Loucy (cell line): ENCODE results near the gene GATA6.

Source experiments
- H2AFZ ChIP-seq: fragments of 200-600 bp; sonication (generic); 2 replicates; pipeline ENCODE4 v1.6.0; 2016; ENCODE audit warnings: antibody characterized with exemption, mild to moderate bottlenecking, low read length, moderate library complexity
- H3F3A ChIP-seq: fragments of 200-600 bp; 2 replicates; pipeline ENCODE4 v1.6.0; 2016; ENCODE audit warnings: antibody characterized with exemption, low read depth, mild to moderate bottlenecking
- H3K27me3 ChIP-seq: fragments of 200-600 bp; sonication (generic); 2 replicates; pipeline ENCODE4 v1.6.1; 2014; ENCODE audit warnings: low read length, mild to moderate bottlenecking; ENCODE audit not compliant: insufficient read depth, poor library complexity, severe bottlenecking
- H3K36me3 ChIP-seq: fragments of 200-600 bp; sonication (generic); 2 replicates; pipeline ENCODE4 v1.6.1; 2016; ENCODE audit warnings: low read length; ENCODE audit not compliant: insufficient read depth
- H3K4me1 ChIP-seq: fragments of 200-600 bp; sonication (generic); 2 replicates; pipeline ENCODE4 v1.5.1; 2014; ENCODE audit warnings: low read length, mild to moderate bottlenecking; ENCODE audit not compliant: insufficient read depth, poor library complexity, severe bottlenecking
- H3K4me2 ChIP-seq: fragments of 200-600 bp; sonication (generic); 2 replicates; pipeline ENCODE4 v1.6.0; 2014; ENCODE audit warnings: antibody characterized with exemption, low read length, low read depth, mild to moderate bottlenecking; ENCODE audit not compliant: poor library complexity, severe bottlenecking
- H3K4me3 ChIP-seq: fragments of 200-600 bp; sonication (generic); 2 replicates; pipeline ENCODE4 v1.5.1; 2014; ENCODE audit warnings: low read length, mild to moderate bottlenecking, mixed read lengths; ENCODE audit not compliant: poor library complexity, severe bottlenecking
- H3K79me2 ChIP-seq: fragments of 200-600 bp; sonication (generic); 2 replicates; pipeline ENCODE4 v1.6.1; 2014; ENCODE audit warnings: low read length; ENCODE audit not compliant: insufficient read depth
- H3K9ac ChIP-seq: fragments of 200-600 bp; sonication (generic); 2 replicates; pipeline ENCODE4 v1.6.0; 2014; ENCODE audit warnings: mild to moderate bottlenecking, low read depth, low read length, moderate library complexity; ENCODE audit not compliant: poor library complexity, severe bottlenecking
- H3K9me2 ChIP-seq: fragments of 200-600 bp; sonication (generic); replicated peaks from 2 replicates; pipeline ENCODE4 v1.6.1; 2016; ENCODE audit warnings: low read depth, low read length, mixed read lengths
- H3K9me3 ChIP-seq: fragments of 200-600 bp; sonication (generic); 2 replicates; pipeline ENCODE4 v1.6.1; 2014; ENCODE audit warnings: mild to moderate bottlenecking, antibody characterized with exemption, low read length, low read depth; ENCODE audit not compliant: insufficient read depth
- H4K20me1 ChIP-seq: fragments of 200-600 bp; sonication (generic); 2 replicates; pipeline ENCODE4 v1.6.0; 2014; ENCODE audit warnings: antibody characterized with exemption, low read length, mild to moderate bottlenecking; ENCODE audit not compliant: insufficient read depth, poor library complexity, severe bottlenecking
- EZH2phosphoT487 ChIP-seq: fragments of 200-600 bp; IDR thresholded peaks from 2 replicates; pipeline ENCODE4 v1.6.1; 2018; ENCODE audit warnings: antibody characterized with exemption, mild to moderate bottlenecking, moderate library complexity, borderline replicate concordance
- TF ChIP-seq, protein P1 (sequence below): fragments of 200-600 bp; sonication (generic); conservative IDR thresholded peaks from 2 replicates; pipeline ENCODE4 v1.5.1; 2014; ENCODE audit warnings: mild to moderate bottlenecking, antibody characterized with exemption, low read length

Gene GATA6

DNA sequence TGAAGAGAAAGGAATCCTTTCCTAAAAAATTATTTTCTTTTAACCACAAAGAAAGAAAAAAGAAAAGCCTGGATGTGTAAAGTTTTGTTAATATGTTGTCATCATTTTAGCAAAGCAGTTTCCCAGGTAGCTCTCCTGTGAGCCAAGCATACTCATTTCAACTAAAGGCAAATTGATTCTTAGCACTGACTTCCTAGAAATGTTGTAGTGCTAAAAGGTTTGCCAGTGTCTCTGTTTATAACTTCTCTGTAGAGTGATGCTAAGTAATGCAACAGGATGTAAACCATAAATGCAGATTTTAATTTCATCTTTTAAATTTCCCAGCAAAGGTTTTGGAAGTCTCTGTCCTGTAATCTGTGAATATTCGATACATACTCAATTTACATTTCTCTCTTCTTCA, 10.2 kb downstream of the GATA6 start:
- no peaks in the 10 kb centered on the region for H3K79me2 ChIP-seq
- no peaks in the 10 kb centered on the region for H3K9me2 ChIP-seq
- no peaks in the 10 kb centered on the region for H3K27me3 ChIP-seq
- no peaks in the 10 kb centered on the region for H3K36me3 ChIP-seq
- H4K20me1 ChIP-seq: no peaks in the 10 kb centered on the region
- no peaks in the 10 kb centered on the region for H3F3A ChIP-seq
- H3K9me3 ChIP-seq: no peaks in the 10 kb centered on the region
- no peak overlapping the region; the same call in 1 of the 2 replicates for H2AFZ ChIP-seq
- no peaks in the 10 kb centered on the region for H3K4me1 ChIP-seq
- no peak overlapping the region for H3K4me3 ChIP-seq
- no peak for TF ChIP-seq EZH2phosphoT487
- TF ChIP-seq, protein P1, sequence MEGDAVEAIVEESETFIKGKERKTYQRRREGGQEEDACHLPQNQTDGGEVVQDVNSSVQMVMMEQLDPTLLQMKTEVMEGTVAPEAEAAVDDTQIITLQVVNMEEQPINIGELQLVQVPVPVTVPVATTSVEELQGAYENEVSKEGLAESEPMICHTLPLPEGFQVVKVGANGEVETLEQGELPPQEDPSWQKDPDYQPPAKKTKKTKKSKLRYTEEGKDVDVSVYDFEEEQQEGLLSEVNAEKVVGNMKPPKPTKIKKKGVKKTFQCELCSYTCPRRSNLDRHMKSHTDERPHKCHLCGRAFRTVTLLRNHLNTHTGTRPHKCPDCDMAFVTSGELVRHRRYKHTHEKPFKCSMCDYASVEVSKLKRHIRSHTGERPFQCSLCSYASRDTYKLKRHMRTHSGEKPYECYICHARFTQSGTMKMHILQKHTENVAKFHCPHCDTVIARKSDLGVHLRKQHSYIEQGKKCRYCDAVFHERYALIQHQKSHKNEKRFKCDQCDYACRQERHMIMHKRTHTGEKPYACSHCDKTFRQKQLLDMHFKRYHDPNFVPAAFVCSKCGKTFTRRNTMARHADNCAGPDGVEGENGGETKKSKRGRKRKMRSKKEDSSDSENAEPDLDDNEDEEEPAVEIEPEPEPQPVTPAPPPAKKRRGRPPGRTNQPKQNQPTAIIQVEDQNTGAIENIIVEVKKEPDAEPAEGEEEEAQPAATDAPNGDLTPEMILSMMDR: no peak
- H3K4me2 ChIP-seq: no peak overlapping the region
- H3K9ac ChIP-seq: no peak overlapping the region

DNA sequence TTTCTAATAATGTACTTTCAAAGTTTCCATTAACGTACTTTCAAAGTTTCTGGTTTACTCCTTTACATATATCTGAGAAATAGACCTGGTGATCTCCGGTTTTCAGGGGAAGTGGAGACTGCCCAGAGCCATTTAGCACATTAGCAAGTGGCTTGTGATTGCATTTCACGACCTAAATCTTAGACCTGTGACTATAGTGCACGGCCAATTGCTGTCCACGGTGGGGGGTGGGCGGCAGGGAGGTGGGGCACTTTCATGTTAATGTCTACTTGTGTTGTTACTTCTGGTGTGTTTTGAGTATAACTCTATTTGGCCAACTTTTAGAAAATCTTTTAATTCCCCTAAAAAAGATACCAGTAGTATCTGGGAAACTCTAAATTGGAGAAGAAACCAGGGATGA, 11.3 kb downstream of the GATA6 start:
- Histone ChIP-seq H3K9ac (no peak overlapping the region), H4K20me1 (no peaks in the 10 kb centered on the region), H3K27me3 (no peaks in the 10 kb centered on the region), H3K4me3 (no peak overlapping the region), H3K4me1 (no peaks in the 10 kb centered on the region), H3K9me2 (no peaks in the 10 kb centered on the region), H3F3A (no peaks in the 10 kb centered on the region), H3K36me3 (no peaks in the 10 kb centered on the region), H3K4me2 (no peak overlapping the region), H3K9me3 (no peaks in the 10 kb centered on the region), H3K79me2 (no peaks in the 10 kb centered on the region), H2AFZ (no peak overlapping the region)
- TF ChIP-seq, protein P1: no peak
- TF ChIP-seq EZH2phosphoT487: no peak

- H3K9me2 ChIP-seq: no peaks in the 10 kb centered on the region
- H3K9me3 ChIP-seq: no peaks in the 10 kb centered on the region
- TF ChIP-seq EZH2phosphoT487: no peak
- TF ChIP-seq, protein P1: no peak
- H3K4me3 ChIP-seq: no peak overlapping the region
- H3F3A ChIP-seq: no peaks in the 10 kb centered on the region
- H3K4me2 ChIP-seq: no peak overlapping the region
- H3K4me1 ChIP-seq: no peaks in the 10 kb centered on the region
- H3K9ac ChIP-seq: no peak overlapping the region
- no peaks in the 10 kb centered on the region for H3K36me3 ChIP-seq
- H2AFZ ChIP-seq: no peak overlapping the region
- H3K27me3 ChIP-seq: no peaks in the 10 kb centered on the region
- no peaks in the 10 kb centered on the region for H4K20me1 ChIP-seq
- H3K79me2 ChIP-seq: no peaks in the 10 kb centered on the region
These were observed 13.7 kb downstream of the GATA6 start for GRCh38 chr18:22182884-22183697.
